PC-3 (cell line): ENCODE measurements around the gene FH.

Source experiments
- CTCF ChIP-seq: fragments of 300-600 bp; sonication (generic); conservative IDR thresholded peaks from 2 replicates; pipeline ENCODE4 v1.5.1; 2017; ENCODE audit warnings: antibody characterized with exemption, low read depth, mild to moderate bottlenecking, low read length
- EZH2 ChIP-seq: fragments of 300-600 bp; sonication (generic); IDR thresholded peaks from one replicate; pipeline ENCODE4 v1.6.1; 2017; ENCODE audit warnings: antibody characterized with exemption, mild to moderate bottlenecking, low read length; ENCODE audit not compliant: unreplicated experiment
- EZH2phosphoT487 ChIP-seq: fragments of 300-600 bp; sonication (generic); IDR thresholded peaks from 2 replicates; pipeline ENCODE4 v1.6.1; 2018; ENCODE audit warnings: mild to moderate bottlenecking, antibody characterized with exemption, low read length, borderline replicate concordance

- TF ChIP-seq CTCF, result no peak
- TF ChIP-seq EZH2phosphoT487, result no peak
- no peak for TF ChIP-seq EZH2
These were observed 53.9 kb downstream of the FH start for GRCh38 chr1:241465673-241466072.
